Mucosa of gallbladder (tissue), 1 donor: ENCODE results near the gene SPG7. TPM values are rescaled to one million over a fixed set of nuclear protein-coding genes. Genes with fewer than 3 reads are reported as not detected.

Experiments
- DNase-seq: peaks from one replicate; pipeline ENCODE4 v3.0.0-alpha.2; 2020; ENCODE audit warnings: low spot score
- total RNA-seq: library from RNA; stranded (reverse); gene quantifications from one replicate; pipeline ENCODE4 v1.2.1, GENCODE V29; 2021
- donor health status: DM: no; HTN: no; CAD: no.

SPG7 gene
- total RNA-seq, 1 donor from 2014 or later = 106 TPM

DNA sequence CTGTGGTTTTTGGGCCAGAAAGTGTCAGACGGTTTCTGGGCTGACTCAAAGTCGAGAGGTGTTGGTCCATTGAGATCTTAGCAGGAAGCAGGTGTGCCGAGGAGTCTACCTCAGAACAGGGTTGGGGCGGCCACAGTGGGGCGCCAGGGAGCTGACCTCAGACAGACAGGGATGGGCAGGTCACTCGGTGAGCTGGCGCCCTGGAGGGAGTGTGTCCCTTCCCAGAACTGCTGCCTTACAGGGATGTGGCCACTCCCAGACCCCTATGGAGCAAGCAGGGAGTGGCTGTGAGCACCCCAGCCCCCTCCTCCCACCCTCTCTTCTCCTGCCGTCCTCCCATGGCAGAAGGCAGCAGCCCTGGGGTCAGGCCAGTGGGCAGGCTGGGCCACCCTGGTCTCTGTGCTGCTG lies 91.3 kb downstream of the SPG7 start:
- DNase-seq = no peak

DNA sequence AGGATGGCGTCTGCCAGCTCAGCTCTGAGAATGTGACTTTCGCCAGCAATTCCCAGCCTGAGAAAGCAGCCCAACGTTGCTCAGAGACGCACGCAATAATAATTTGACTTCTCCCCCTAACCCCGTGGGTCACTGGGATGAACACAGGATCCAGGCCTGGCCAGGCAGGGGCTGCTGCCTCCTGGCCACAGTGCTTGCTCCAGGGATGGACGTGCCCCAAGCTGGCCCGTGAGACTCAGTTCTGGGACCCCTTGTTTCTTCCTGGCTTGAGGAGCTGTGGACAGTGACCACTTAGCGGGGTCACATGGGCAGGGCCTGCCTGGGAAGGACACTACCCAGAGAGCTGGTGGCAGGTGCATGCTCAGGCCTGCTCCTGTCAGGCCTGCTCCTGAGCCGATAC lies 91.7 kb downstream of the SPG7 start:
- DNase-seq = no peak

DNA sequence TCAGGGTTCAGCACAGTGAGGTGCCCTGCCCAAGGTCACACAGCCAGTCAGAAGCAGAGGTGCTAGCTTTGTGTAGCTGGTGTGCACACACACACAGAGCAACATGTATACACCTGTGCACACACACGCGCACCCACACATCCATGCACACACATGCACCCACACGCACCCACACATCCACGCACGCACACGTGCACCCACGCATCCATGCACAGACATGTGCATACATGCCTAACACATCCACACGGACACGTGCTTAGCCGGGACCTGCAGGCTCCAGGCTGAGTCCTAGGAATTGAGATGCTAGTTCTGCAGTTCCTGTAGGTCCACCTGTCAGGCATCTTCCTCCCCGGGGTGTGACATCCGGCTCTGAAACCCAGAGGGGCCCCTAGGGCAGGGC lies 92.2 kb downstream of the SPG7 start:
- DNase-seq = no peak

DNA sequence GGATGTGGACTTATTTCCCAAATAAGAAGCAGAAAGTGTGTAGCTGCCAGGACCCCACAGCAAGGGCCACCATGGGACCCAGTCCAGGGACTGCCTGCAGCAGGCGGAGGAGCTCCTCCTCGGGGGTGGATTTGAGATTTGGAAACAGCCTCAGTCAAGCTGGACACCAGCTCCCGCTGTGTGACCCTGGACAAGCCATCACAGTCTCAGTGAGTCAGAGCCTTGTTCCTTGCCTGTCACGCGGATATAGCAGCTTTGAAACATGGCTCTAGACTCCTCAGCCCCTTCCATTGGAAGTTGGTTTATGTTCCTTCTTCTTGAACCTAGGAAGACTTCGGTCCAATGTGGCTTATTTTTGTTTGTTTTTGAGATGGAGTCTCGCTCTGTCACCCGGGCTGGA lies 92.8 kb downstream of the SPG7 start:
- DNase-seq = no peak

DNA sequence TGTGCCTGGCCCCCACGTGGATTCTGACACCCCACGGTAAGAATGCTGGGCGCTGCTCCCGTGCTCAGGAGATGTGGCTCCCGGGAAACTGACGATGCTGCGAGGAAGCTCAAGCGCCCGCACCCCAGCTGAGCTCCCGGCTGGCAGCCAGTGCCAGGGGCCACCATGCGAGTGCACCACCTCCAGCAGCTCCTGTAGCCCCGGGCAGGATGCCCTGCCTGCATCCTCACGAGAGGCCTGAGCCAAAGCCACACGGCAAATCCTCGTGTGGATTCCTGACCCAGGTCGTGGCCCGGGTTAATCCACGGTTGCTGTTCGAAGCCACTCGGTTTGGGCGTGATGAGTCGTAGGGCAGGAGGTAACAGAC lies 93.7 kb downstream of the SPG7 start:
- DNase-seq = no peak

DNA sequence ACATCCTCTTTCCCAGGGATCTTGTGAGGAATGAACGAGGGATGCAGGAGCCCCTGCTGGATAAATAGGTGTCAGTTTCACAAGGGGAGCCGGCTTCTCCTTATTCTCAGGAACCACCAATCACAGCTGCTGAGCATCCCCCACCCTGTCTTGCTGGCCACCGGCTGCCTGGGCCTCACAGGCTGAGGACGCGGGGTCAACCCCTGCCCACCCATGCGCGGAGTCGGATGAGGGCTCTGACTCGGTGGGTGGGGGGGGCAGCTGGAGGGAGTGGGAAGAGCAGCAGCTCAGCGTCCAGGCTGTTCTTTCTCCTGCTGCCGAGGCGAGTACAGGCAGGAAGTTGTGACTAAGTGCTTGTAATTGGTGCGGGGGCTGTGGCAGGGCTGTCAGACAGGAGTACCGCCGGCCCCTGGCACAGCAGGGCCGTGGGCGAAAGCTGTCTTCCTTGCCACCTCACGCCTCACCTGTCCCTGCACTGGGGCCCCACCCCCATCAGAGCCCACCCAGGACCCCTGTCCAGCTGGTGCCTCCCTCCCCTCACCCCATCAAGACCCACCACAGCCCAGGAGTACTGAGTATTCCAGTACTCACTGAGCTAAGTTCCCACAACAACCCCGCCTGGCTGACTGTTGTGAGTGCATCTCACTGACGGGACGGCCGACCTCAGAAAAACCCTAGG lies 94.2 kb downstream of the SPG7 start:
- no peak for DNase-seq

DNA sequence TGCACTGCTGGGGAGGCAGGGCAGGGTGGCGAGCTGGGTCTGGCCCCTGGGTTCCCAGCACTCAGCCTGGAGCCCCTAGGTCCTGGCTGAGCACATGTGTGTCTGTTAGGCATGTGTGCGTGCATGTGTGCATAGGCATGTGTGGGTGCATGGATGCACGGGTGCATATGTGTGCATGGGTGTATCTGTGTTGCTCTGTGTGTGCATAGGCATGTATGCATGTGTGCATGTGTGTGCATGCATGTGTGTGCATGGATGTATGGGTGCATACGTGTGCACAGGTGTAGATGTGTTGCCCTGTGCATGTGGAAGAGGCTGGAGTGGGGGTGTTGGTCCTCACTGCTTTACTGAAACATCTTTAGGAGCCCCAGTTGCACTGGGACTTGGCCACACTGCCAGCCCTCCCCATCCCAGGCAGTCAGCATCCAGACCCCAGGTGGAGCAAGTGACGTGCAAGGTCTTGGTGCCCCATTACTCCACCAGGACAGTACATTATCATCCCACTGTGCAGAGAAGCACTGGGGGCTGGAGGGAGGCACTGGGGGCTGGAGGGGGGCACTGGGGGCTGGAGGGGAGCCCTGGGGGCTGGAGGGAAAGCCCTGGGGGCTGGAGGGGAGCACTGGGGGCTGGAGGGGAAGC lies 94.9 kb downstream of the SPG7 start:
- no peak for DNase-seq

DNA sequence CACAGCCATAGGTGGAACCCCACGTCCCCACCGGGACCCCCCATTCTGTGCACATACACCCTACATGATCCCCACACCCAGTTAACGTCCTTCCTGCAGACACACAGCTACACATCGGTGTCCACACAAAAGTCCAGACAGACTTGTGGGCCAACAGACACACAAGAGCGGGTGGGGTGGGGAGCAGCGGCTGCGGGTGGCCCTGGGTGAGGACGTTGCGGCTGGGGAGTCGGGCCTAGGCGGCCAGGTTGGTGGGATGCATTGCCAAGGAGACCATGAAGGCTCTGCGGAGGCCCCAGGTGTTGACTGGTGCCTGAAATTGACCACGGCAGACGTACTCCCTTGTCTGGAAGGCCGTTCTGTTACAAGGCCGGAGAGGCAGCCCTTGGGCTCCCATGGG lies 96.6 kb downstream of the SPG7 start:
- no peak for DNase-seq

DNA sequence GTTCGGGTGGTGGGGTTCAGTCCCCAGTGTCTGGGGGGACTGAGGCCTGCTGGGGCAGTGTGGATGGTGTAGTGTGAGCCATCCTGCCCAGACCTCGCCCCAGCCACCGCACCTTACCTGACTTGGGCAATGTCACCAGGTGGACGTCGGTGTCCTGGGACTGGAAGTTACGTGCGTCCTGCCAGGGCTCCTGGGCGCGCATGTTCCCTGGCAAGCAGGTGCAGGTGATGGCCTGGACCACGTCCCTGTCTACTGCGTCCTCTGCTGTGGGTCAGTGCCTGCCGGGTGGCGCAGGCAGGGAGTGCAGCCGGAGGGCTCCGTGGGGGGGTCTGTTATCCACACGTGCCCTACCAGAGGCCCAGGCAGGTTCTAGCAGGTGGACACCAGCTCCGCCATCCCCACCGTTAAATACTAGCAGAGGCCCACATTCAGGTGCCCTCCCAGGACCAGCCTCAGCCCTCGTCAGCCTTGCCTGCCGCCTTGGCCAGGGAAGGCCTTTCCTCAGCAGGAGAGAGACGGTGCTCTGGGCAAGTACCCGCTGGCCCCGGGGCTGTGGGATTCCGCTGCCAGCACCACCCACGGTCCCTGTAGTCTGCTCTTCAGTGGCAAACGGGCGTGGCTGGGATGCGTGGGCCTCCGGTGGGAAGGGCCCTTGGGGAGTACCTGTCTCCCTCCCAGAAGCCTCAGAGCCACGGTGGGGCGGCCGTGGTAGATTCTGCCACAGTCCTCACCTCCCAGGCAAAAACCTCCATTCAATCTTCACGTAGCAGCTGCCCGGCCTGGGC lies 97.2 kb downstream of the SPG7 start:
- DNase-seq = no peak

DNA sequence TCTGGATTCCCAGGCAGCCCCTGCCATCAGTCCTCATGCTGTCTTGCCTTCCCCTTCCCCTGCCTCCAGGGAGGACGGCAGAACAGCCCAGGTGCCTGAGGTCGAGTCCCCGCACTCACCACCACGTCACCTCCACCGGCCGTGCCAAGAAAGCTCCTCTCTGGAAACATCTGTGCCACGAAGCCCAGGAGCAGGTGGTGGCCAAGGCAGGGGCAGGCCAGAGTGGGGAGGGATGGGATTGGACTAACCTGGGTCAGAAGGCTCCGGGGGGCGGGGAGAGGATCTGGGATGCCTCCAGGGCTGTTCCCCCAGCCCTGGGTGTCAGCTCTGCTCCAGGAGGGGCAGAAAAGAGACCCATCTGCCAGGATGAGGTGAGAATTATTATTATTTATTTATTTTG lies 97.8 kb downstream of the SPG7 start:
- DNase-seq = no peak

Other genes with a start within 250 kb of the SPG7 start
- 143 TPM for gene ANKRD11, start 17.8 kb upstream of the SPG7 start, total RNA-seq
- gene RPL13, start 52.3 kb downstream of the SPG7 start, total RNA-seq = 1,696 TPM
- gene CPNE7, start 67.4 kb downstream of the SPG7 start, total RNA-seq = 3.6 TPM
- 2.5 TPM for gene DPEP1, start 105.2 kb downstream of the SPG7 start, total RNA-seq
- 139 TPM for gene CHMP1A, start 149.3 kb downstream of the SPG7 start, total RNA-seq
- 13.6 TPM for gene SPATA33, start 149.4 kb downstream of the SPG7 start, total RNA-seq
- gene CDK10, start 178.3 kb downstream of the SPG7 start, total RNA-seq = 168 TPM
- 29.6 TPM for gene SPATA2L, start 193.3 kb downstream of the SPG7 start, total RNA-seq
- gene VPS9D1, start 212.5 kb downstream of the SPG7 start, total RNA-seq = 20.8 TPM
- gene ZNF276, start 213.1 kb downstream of the SPG7 start, total RNA-seq = 39.0 TPM